Endodermal cell (in vitro differentiated cells): Measurements from ENCODE around the gene TDRD9. TPM values are rescaled to one million over a fixed set of nuclear protein-coding genes. Genes with fewer than 3 reads are reported as not detected.

Experiments
- DNase-seq: peaks from one replicate; pipeline ENCODE4 v3.0.0-alpha.2; 2017
- H3K27ac ChIP-seq: 2 replicates; pipeline ENCODE4 v1.5.1; 2013; ENCODE audit warnings: mild to moderate bottlenecking, low read depth, low read length, moderate library complexity
- H3K27me3 ChIP-seq: 2 replicates; pipeline ENCODE4 v1.6.1; 2013; ENCODE audit warnings: mild to moderate bottlenecking, low read length, moderate library complexity; ENCODE audit not compliant: insufficient read depth, control insufficient read depth, poor library complexity, severe bottlenecking
- H3K36me3 ChIP-seq: 2 replicates; pipeline ENCODE4 v1.7.0; 2013; ENCODE audit warnings: mild to moderate bottlenecking, low read length, moderate library complexity; ENCODE audit not compliant: control insufficient read depth, insufficient read depth
- H3K4me1 ChIP-seq: one replicate; pipeline ENCODE4 v1.7.0; 2013; ENCODE audit warnings: low read length; ENCODE audit not compliant: control insufficient read depth, insufficient read depth
- H3K4me3 ChIP-seq: 2 replicates; pipeline ENCODE4 v1.5.1; 2013; ENCODE audit warnings: mild to moderate bottlenecking, low read length, moderate library complexity
- H3K9ac ChIP-seq: 2 replicates; pipeline ENCODE4 v1.6.1; 2013; ENCODE audit warnings: mild to moderate bottlenecking, low read length, moderate library complexity; ENCODE audit not compliant: poor library complexity, severe bottlenecking; ENCODE audit errors: extremely low read depth
- H3K9me3 ChIP-seq: 2 replicates; pipeline ENCODE4 v1.6.1; 2013; ENCODE audit warnings: mild to moderate bottlenecking, low read length, moderate library complexity; ENCODE audit not compliant: control insufficient read depth
- H3K27ac Mint-ChIP-seq: 2 replicates; pipeline ENCODE4 v1.8.0; 2020; ENCODE audit warnings: mixed read lengths
- H3K27me3 Mint-ChIP-seq: 2 replicates; pipeline ENCODE4 v1.8.0; 2021; ENCODE audit warnings: mild to moderate bottlenecking, mixed read lengths; ENCODE audit not compliant: insufficient read depth
- H3K36me3 Mint-ChIP-seq: 2 replicates; pipeline ENCODE4 v1.8.0; 2020; ENCODE audit warnings: low read depth, mixed read lengths
- H3K4me1 Mint-ChIP-seq: 2 replicates; pipeline ENCODE4 v1.8.0; 2020; ENCODE audit warnings: mixed read lengths
- H3K4me3 Mint-ChIP-seq: 2 replicates; pipeline ENCODE4 v1.8.0; 2020; ENCODE audit warnings: mild to moderate bottlenecking, moderate library complexity, mixed read lengths
- H3K9me3 Mint-ChIP-seq: 2 replicates; pipeline ENCODE4 v1.8.0; 2020; ENCODE audit warnings: mild to moderate bottlenecking, mixed read lengths
- whole genome bisulfite sequencing, 2 experiments: methylation state at CpG; one replicate each; pipeline versions ENCODE4 v1.1.5 to v1.1.7; 2013; ENCODE audit warnings: missing lambda C conversion rate in 2 of 2, mixed read lengths in 1 of 2; ENCODE audit not compliant: insufficient coverage in 1 of 2, insufficient read length in 1 of 2; 5-methylcytosine and 5-hydroxymethylcytosine counted together
- total RNA-seq, 2 donors: library from RNA; stranded (reverse); fragmentation: NEBNext Ultra II Directional in 1 of 2; extraction: Animal tissue kit (Norgen Biotek cat#: 25700) in 1 of 2; gene quantifications; 2 replicates in 1 of 2; 3 replicates in 1 of 2; pipeline ENCODE4 v1.2.1, GENCODE V29; 2021
- TF ChIP-seq, protein P1 (sequence below): fragments of 200-600 bp; sonication (generic); conservative IDR thresholded peaks from 2 replicates; pipeline ENCODE4 v1.5.0; 2021; ENCODE audit warnings: antibody characterized with exemption, mild to moderate bottlenecking

TDRD9 gene
- total RNA-seq, 2 donors from 2014 or later: not detected

DNA sequence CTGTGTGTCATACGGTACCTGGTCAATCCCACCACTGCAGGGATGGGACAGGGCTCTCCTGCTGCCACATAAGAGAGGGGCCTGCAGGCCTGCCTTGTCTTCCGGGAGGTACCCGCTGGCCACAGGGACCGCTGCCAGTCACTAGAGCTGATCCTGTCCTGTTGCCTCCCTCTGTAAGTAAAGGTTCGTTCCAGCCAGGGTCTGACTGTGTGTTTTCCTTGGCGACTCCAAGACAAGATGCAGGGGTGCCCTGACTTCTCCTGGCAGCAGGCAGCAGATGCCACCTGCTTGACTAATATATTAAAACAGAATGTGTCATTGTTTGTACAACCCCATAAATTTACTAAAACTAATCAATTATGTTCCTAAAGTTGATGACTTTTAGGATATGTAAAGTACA, 115.8 kb downstream of the TDRD9 start:
- Mint-ChIP-seq H3K27me3 (no peaks in the 10 kb centered on the region), H3K9me3 (no peaks in the 10 kb centered on the region), H3K4me1 (peaks cover 5% of the 10 kb centered on the region), H3K36me3 (no peaks in the 10 kb centered on the region), H3K27ac (no peak overlapping the region), H3K4me3 (no peak overlapping the region)
- DNase-seq: no peak
- no peaks in the 10 kb centered on the region for H3K27me3 ChIP-seq
- H3K4me3 ChIP-seq: no peak overlapping the region
- H3K9me3 ChIP-seq: no peaks in the 10 kb centered on the region
- WGBS, 2 experiments: 92 to 96% methylated on average over 3 to 6 of the region's 6 CpGs
- H3K4me1 ChIP-seq: no peaks in the 10 kb centered on the region
- no peak overlapping the region for H3K27ac ChIP-seq
- TF ChIP-seq, protein P1, sequence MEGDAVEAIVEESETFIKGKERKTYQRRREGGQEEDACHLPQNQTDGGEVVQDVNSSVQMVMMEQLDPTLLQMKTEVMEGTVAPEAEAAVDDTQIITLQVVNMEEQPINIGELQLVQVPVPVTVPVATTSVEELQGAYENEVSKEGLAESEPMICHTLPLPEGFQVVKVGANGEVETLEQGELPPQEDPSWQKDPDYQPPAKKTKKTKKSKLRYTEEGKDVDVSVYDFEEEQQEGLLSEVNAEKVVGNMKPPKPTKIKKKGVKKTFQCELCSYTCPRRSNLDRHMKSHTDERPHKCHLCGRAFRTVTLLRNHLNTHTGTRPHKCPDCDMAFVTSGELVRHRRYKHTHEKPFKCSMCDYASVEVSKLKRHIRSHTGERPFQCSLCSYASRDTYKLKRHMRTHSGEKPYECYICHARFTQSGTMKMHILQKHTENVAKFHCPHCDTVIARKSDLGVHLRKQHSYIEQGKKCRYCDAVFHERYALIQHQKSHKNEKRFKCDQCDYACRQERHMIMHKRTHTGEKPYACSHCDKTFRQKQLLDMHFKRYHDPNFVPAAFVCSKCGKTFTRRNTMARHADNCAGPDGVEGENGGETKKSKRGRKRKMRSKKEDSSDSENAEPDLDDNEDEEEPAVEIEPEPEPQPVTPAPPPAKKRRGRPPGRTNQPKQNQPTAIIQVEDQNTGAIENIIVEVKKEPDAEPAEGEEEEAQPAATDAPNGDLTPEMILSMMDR: no peak
- no peak overlapping the region for H3K9ac ChIP-seq
- no peaks in the 10 kb centered on the region for H3K36me3 ChIP-seq

DNA sequence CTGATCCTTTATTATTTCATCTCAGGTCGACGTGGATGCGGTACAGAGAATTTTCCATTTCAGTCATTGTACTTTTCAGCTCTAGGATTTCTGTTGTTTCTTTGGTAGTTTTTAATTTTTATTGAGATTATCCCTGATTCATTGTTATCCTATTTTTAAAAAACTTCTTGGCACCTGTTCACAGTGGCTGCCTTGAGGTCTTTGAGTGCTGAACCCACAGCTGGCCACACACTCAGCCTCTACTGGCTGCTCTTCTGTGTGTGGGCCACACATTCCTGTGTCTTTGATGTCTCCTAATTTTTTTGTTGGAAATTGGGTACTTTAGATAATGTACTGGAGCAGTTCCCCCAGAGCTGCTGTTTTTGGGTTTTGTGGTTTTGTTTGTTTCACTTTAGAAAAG, 119.5 kb downstream of the TDRD9 start:
- no peak overlapping the region for H3K4me3 ChIP-seq
- Mint-ChIP-seq H3K27me3 (no peaks in the 10 kb centered on the region), H3K36me3 (no peaks in the 10 kb centered on the region), H3K4me3 (no peak overlapping the region), H3K27ac (no peak overlapping the region), H3K4me1 (no peaks in the 10 kb centered on the region), H3K9me3 (no peaks in the 10 kb centered on the region)
- no peak for DNase-seq
- H3K9ac ChIP-seq: no peak overlapping the region
- no peaks in the 10 kb centered on the region for H3K4me1 ChIP-seq
- no peaks in the 10 kb centered on the region for H3K36me3 ChIP-seq
- H3K27ac ChIP-seq: no peak overlapping the region
- H3K9me3 ChIP-seq: no peaks in the 10 kb centered on the region
- TF ChIP-seq, protein P1: no peak
- H3K27me3 ChIP-seq: no peaks in the 10 kb centered on the region
- 96% methylated on average over 3 of the region's 3 CpGs; no CpG with 5 or more reads in 1 of the 2 experiments for WGBS, 2 experiments

DNA sequence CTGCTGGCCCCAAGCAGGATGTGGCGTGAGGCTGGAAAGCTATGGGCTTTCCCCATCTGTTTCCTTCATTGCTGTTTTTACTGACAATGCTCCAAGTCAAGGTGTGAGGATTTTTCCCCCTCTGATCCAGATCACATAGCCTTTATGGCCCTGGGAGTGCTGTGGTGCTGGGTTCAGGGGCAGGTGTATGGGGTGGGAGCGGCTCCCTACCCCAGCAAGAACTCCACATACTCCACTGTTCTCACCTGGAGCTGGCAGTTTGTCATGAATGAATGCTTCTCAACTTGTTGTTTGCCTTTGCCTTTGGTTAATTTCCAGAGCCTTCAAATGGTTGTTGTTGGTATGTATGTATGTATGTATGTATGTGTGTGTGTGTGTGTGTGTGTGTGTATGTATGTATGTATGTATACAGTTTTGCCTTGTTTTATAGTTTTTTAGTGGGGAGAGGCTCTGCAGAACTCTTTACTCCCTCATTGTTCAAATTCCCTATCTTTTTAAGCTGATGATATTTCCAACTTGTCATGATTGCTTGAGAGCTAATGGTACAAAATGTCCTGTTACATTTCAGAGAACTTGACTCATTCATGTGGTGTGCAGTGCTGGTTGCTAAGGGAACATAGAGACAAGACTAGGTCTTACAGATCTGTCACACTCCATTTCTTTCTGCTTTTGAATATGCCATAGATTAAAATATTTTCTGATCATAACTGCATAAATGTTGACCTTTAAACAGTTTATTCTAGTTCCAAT, 120.7 kb downstream of the TDRD9 start:
- Mint-ChIP-seq H3K9me3 (no peaks in the 10 kb centered on the region), H3K27ac (no peak overlapping the region), H3K36me3 (no peaks in the 10 kb centered on the region), H3K4me3 (no peak overlapping the region), H3K27me3 (no peaks in the 10 kb centered on the region), H3K4me1 (no peaks in the 10 kb centered on the region)
- H3K27ac ChIP-seq: no peak overlapping the region
- 94 to 100% methylated on average over 1 to 2 of the region's 2 CpGs for WGBS, 2 experiments
- no peaks in the 10 kb centered on the region for H3K27me3 ChIP-seq
- no peaks in the 10 kb centered on the region for H3K36me3 ChIP-seq
- TF ChIP-seq, protein P1: no peak
- DNase-seq: no peak
- H3K4me3 ChIP-seq: no peak overlapping the region
- H3K4me1 ChIP-seq: no peaks in the 10 kb centered on the region
- H3K9me3 ChIP-seq: no peaks in the 10 kb centered on the region
- no peak overlapping the region for H3K9ac ChIP-seq
